HEK293T (cell line): ENCODE results near the gene DNAH9.

Experiments used
- BHLHE40 ChIP-seq: fragments of 450-650 bp; IDR thresholded peaks from 2 replicates; pipeline ENCODE4 v1.6.1; 2016; ENCODE audit warnings: mild to moderate bottlenecking, moderate library complexity, borderline replicate concordance
- ELF4 ChIP-seq: fragments of 450-650 bp; IDR thresholded peaks from 2 replicates; pipeline ENCODE4 v1.6.1; 2017; ENCODE audit warnings: antibody characterized with exemption
- FOXA1 ChIP-seq: fragments of 450-650 bp; IDR thresholded peaks from 2 replicates; pipeline ENCODE4 v1.6.1; 2016; ENCODE audit warnings: mild to moderate bottlenecking
- FOXK2 ChIP-seq: fragments of 450-650 bp; IDR thresholded peaks from 2 replicates; pipeline ENCODE4 v1.6.1; 2016; ENCODE audit warnings: mild to moderate bottlenecking
- FOXM1 ChIP-seq: fragments of 450-650 bp; IDR thresholded peaks from 2 replicates; pipeline ENCODE4 v1.6.1; 2017; ENCODE audit warnings: mild to moderate bottlenecking, borderline replicate concordance
- LEF1 ChIP-seq: fragments of 450-650 bp; IDR thresholded peaks from 2 replicates; pipeline ENCODE4 v1.6.1; 2017; ENCODE audit warnings: mild to moderate bottlenecking, borderline replicate concordance
- SP1 ChIP-seq: fragments of 450-650 bp; IDR thresholded peaks from 2 replicates; pipeline ENCODE4 v1.6.1; 2017
- SUZ12 ChIP-seq: fragments of 450-650 bp; IDR thresholded peaks from 2 replicates; pipeline ENCODE4 v1.6.1; 2016; ENCODE audit warnings: mild to moderate bottlenecking
- TARDBP ChIP-seq: fragments of 450-650 bp; IDR thresholded peaks from 2 replicates; pipeline ENCODE4 v1.6.1; 2016

- TF ChIP-seq SP1 (no peak), ELF4 (no peak), FOXK2 (no peak), SUZ12 (no peak), FOXA1 (no peak), FOXM1 (no peak), BHLHE40 (no peak), LEF1 (no peak), TARDBP (no peak)
Observed at GRCh38 chr17:11896199-11896598, 297.9 kb downstream of the DNAH9 start.
